ENCODE data around the gene CHTOP. TPM values are rescaled to one million over a fixed set of nuclear protein-coding genes. Genes with fewer than 3 reads are reported as not detected.

Gene CHTOP
- total and polyA plus RNA-seq, 2 of the 8 experiments (the other 6 are each of a cell fraction or from before 2014, with no cell fraction given) = 84.6 to 104 TPM

DNA sequence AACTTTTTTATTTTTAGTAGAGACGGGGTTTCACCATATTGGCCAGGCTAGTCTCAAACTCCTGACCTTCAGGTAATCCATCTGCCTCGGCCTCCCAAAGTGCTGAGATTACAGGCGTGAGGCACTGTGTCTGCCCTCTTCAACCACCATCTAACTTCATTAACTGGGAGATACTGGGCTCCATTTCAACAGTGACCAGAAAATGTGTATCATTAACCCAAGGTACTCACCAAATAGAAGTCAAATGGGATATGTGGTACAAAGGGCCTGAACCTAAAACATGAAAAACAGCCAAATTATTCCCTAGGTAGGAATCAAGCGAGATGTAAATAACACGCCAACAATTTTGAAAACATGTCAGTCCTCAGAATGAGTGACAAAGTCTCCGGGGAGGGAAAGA is 35.7 kb downstream of the CHTOP start (continued):
- TF ChIP-seq SIN3A (conservative IDR thresholded peaks at IDR 0.05 in 1 of 2, IDR thresholded peaks at IDR 0.05 in 1 of 2; ENCODE audit: low read depth in 1 of 2, low read length in 2 of 2) = no peak
